ENCODE measurements around the gene IQGAP2. TPM values are rescaled to one million over a fixed set of nuclear protein-coding genes. Genes with fewer than 3 reads are reported as not detected.

Gene IQGAP2
- total RNA-seq, 2 experiments from 2014 or later, result 50.0 to 51.6 TPM

GRCh38 chr5:76487386-76487785 is 84.3 kb downstream of the IQGAP2 start:
- ChIA-PET CTCF (interaction anchor here (1.5 kb wide), 1 partner anchor 54 kb away, joined by 3 read pairs; no protein-coding TSS in a partner anchor), POLR2A (no interaction called here)

- ChIA-PET POLR2A (no interaction called here), CTCF (interaction anchor here (1.5 kb wide), 1 partner anchor 54 kb away, joined by 3 read pairs; no protein-coding TSS in a partner anchor)
Measured at GRCh38 chr5:76487821-76488220, 84.7 kb downstream of the IQGAP2 start.

DNA sequence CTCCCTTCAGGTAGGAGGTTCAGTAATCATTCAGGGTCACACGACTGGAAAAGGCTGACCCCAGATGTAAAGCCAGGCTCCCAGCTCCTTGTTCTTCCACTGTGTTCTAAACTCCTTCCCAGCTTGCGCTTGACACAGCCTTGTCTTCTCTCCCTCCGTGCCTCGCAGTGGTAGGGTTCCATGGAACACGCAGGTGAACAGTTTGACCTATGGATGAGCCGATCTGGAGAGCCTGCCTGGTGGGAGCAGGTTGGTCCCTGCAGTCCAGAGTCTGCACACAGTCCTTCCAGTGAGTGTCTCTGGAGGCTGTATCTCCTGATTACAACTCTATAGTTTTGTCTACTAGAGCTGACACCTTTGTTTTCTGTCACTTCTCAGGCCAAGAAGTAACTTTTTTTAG is 85.9 kb downstream of the IQGAP2 start:
- CTCF ChIA-PET, result interaction anchor here (1.5 kb wide), 1 partner anchor 53 kb away, joined by 3 read pairs; no protein-coding TSS in a partner anchor
- POLR2A ChIA-PET, result interaction anchor here (0.6 kb wide), 1 partner anchor 86 kb away, joined by 5 read pairs; the partner anchor contains the start of gene IQGAP2

- CTCF ChIA-PET, result interaction anchor here (1.2 kb wide), 1 partner anchor 12 kb away, joined by 3 read pairs; no protein-coding TSS in a partner anchor
- POLR2A ChIA-PET, result no interaction called here
Measured at GRCh38 chr5:76489877-76490688, 87.0 kb downstream of the IQGAP2 start.

GRCh38 chr5:76490960-76491359 is 87.9 kb downstream of the IQGAP2 start:
- ChIA-PET CTCF (no interaction called here), POLR2A (no interaction called here)

DNA sequence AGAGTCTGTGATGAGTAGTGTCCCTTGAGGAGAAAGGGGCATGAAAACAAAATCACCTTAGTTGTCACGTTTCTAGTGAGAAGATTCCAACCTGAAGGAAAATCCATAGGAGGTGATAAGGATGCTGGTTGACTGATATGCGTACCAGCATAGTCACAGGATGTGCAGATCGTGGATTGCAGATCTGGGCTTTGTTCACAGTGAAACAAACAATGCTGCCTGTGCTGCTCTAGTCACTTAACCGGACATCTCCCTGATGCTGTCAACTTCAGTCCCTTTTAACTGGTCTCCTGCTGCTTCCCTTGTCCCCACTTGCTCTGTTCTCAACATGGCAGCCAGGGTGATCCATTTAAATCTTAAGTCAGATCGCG is 89.7 kb downstream of the IQGAP2 start:
- CTCF ChIA-PET, result no interaction called here
- POLR2A ChIA-PET, result interaction anchor here (0.6 kb wide), 1 partner anchor 17 kb away, joined by 3 read pairs; no protein-coding TSS in a partner anchor

GRCh38 chr5:76493190-76493837 is 90.2 kb downstream of the IQGAP2 start:
- ChIA-PET CTCF (no interaction called here), POLR2A (no interaction called here)

- ChIA-PET POLR2A (no interaction called here), CTCF (no interaction called here)
Measured at GRCh38 chr5:76494201-76494600, 91.1 kb downstream of the IQGAP2 start.

DNA sequence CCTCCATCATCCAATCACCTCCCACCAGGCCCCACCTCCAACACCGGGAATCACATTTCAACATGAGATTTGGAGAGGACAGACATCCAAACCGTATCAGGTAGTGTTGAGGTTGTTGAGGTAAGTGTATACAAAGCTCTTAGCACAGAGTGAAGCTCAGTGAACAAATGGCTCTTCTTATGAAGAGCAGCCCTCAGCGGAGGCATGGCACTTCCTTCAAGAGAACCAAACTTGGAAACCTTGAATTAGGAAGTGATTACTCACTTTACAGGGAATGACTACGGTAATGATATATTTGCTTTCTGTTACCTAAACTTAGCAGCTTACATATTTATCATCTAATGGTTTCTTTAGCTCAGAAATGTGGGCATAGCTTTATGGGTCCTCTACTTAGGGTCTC is 92.8 kb downstream of the IQGAP2 start:
- CTCF ChIA-PET, result interaction anchor here (1.5 kb wide), 1 partner anchor 24 kb away, joined by 4 read pairs; no protein-coding TSS in a partner anchor
- POLR2A ChIA-PET, result interaction anchor here (0.6 kb wide), 1 partner anchor 93 kb away, joined by 3 read pairs; the partner anchor contains the start of gene IQGAP2

GRCh38 chr5:76497065-76497460 is 94.0 kb downstream of the IQGAP2 start:
- POLR2A ChIA-PET, result no interaction called here
- CTCF ChIA-PET, result no interaction called here

- ChIA-PET CTCF (no interaction called here), POLR2A (no interaction called here)
Measured at GRCh38 chr5:76497986-76498717, 95.1 kb downstream of the IQGAP2 start.

GRCh38 chr5:76499507-76500161 is 96.5 kb downstream of the IQGAP2 start:
- ChIA-PET CTCF (no interaction called here), POLR2A (no interaction called here)

- ChIA-PET CTCF (interaction anchor here (0.6 to 0.9 kb wide), 2 partner anchors 155 to 1972 kb away, joined by 3 read pairs; no protein-coding TSS in a partner anchor), POLR2A (no interaction called here)
Measured at GRCh38 chr5:76500633-76501393, 97.7 kb downstream of the IQGAP2 start.

- CTCF ChIA-PET, result no interaction called here
- POLR2A ChIA-PET, result no interaction called here
Measured at GRCh38 chr5:76503929-76504328, 100.8 kb downstream of the IQGAP2 start.

- CTCF ChIA-PET, result interaction anchor here (0.5 kb wide), 1 partner anchor 175 kb away, joined by 3 read pairs; no protein-coding TSS in a partner anchor
- POLR2A ChIA-PET, result no interaction called here
Measured at GRCh38 chr5:76504901-76505564, 101.9 kb downstream of the IQGAP2 start.

DNA sequence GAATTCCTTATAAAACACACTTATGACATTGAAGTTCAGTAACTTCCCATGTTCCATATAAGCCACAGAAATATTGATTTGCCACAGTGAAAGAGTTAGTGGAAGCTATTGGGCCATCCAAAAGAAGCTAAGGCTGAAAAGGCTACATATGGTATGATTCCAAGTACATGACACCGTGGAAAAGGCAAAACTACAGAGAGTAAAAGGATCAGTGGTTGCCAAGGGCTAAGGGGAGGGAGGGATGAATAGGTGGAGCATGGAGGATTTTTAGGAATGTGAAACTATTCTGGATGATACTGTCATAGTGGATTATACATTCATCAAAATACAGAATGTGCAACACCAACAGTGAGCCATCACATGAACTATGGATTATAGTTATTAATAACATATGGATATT is 110.4 kb downstream of the IQGAP2 start:
- CTCF ChIA-PET, result no interaction called here
- POLR2A ChIA-PET, result no interaction called here

DNA sequence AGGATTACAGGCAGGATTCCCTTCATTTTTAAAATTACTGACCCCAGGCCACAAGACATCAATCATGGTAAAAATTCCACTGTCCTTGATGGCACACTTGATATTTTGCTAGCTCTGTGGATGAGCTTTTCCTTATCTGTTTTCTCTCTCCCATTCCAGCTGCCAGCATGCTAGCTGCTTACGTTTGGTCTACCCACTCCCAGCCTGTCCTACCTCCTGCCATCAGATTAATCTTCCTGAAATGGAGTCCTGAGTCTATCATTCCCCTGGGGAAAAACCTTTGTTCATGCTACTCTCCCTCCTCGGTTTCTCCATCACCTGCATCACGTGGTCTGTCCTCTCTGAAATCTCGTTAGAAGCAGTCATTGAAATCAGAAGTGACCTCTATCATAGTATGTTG is 111.2 kb downstream of the IQGAP2 start:
- POLR2A ChIA-PET, result no interaction called here

DNA sequence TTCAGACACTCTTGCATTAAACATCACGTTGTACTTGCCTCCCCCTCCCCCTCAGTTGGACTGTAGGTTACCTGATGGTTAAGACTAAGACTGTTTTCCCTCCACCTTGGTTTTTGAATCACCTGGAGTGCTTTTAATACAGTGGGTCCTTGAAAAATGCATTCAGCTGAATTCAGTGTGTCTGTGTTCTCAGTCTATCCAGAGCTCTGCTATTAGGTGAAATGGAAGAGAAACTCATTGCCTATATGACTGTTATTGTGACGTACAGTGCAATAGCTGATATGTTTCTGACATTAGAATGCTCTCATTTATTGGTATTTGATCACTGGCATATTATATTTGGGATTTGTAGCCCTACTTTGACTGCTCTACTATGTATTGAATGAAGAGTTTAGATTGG is 111.6 kb downstream of the IQGAP2 start:
- ChIA-PET CTCF (interaction anchor here (1.3 kb wide), 1 partner anchor 182 kb away, joined by 3 read pairs; no protein-coding TSS in a partner anchor), POLR2A (no interaction called here)

More for the DNA sequence above, 111.2 kb downstream of the IQGAP2 start:
- CTCF ChIA-PET, result interaction anchor here (1.3 kb wide), 1 partner anchor 182 kb away, joined by 3 read pairs; no protein-coding TSS in a partner anchor

Measured in activated CD8-positive, alpha-beta memory T cell treated with anti-CD3 and anti-CD28 coated beads for 36 hours (primary cell).